Measurements from ENCODE around the gene CACNA2D3.

GRCh38 chr3:54294214-54294613 lies 171.9 kb downstream of the CACNA2D3 start:
- no peak for TF ChIP-seq CTCF (IDR thresholded peaks at IDR 0.05)
- no peak for TF ChIP-seq POLR2AphosphoS5 (IDR thresholded peaks at IDR 0.05)
- TF ChIP-seq POLR2A (IDR thresholded peaks at IDR 0.05) = no peak

Data from upper lobe of left lung (tissue), 4 donors.